OCI-LY3 (cell line): ENCODE results near the gene EAF1.

Experiments used
- CTCF ChIP-seq: fragments of 200-600, 300-600 bp; sonication (generic); IDR thresholded peaks from 2 replicates; pipeline ENCODE4 v1.5.1; 2014; ENCODE audit warnings: antibody characterized with exemption, low read length, low read depth
- EZH2phosphoT487 ChIP-seq: fragments of 200-600 bp; shearing (Covaris generic); IDR thresholded peaks from 2 replicates; pipeline ENCODE4 v1.6.1; 2018; ENCODE audit warnings: antibody characterized with exemption, mixed run types, low read depth

GRCh38 chr3:15470849-15471248, 43.5 kb downstream of the EAF1 start:
- no peak for TF ChIP-seq CTCF
- no peak for TF ChIP-seq EZH2phosphoT487
